HL-60 (cell line): ENCODE results near the gene MCUB.
"Not testable (repeated sequence)": the region's sequence is repeated elsewhere in the genome, so short reads cannot be mapped to it uniquely, and the experiment has no call there.

Experiments used
- DNase-seq, 2 experiments: peaks; one replicate each; pipeline ENCODE4 v3.0.0-alpha.2; 2010 to 2020; ENCODE audit warnings: low read depth in 1 of 2, low spot score in 1 of 2
- H3K27ac ChIP-seq: fragments of 250-450 bp; sonication (Bioruptor Pico); replicated peaks from 2 replicates; pipeline ENCODE4 v1.5.1; 2020; ENCODE audit warnings: mild to moderate bottlenecking, moderate library complexity
- H3K27me3 ChIP-seq: fragments of 250-450 bp; sonication (Bioruptor Pico); 2 replicates; pipeline ENCODE4 v1.5.1; 2021; ENCODE audit warnings: mild to moderate bottlenecking, moderate library complexity; ENCODE audit not compliant: insufficient read depth, poor library complexity, severe bottlenecking
- H3K4me3 ChIP-seq: replicated peaks from 2 replicates; pipeline ENCODE4 v1.5.1; 2011; ENCODE audit warnings: mild to moderate bottlenecking, control low read depth, low read length; ENCODE audit not compliant: insufficient read depth
- GABPA ChIP-seq: IDR thresholded peaks from 2 replicates; pipeline ENCODE4 v1.6.1; 2012; ENCODE audit warnings: low read depth
- POLR2AphosphoS5 ChIP-seq: IDR thresholded peaks from 2 replicates; pipeline ENCODE4 v1.6.1; 2012; ENCODE audit warnings: low read depth
- SPI1 ChIP-seq: IDR thresholded peaks from 2 replicates; pipeline ENCODE4 v1.6.1; 2012; ENCODE audit warnings: low read depth, mild to moderate bottlenecking, borderline replicate concordance
- TF ChIP-seq, protein P1 (sequence below): IDR thresholded peaks from 2 replicates; pipeline ENCODE4 v1.6.1; 2012; ENCODE audit warnings: low read depth; ENCODE audit not compliant: insufficient replicate concordance
- TF ChIP-seq, protein P2 (sequence below): IDR thresholded peaks from one replicate; pipeline ENCODE4 v1.5.1; 2011; ENCODE audit warnings: low read length, control low read depth, inconsistent platforms; ENCODE audit not compliant: insufficient read depth

MCUB gene

DNA sequence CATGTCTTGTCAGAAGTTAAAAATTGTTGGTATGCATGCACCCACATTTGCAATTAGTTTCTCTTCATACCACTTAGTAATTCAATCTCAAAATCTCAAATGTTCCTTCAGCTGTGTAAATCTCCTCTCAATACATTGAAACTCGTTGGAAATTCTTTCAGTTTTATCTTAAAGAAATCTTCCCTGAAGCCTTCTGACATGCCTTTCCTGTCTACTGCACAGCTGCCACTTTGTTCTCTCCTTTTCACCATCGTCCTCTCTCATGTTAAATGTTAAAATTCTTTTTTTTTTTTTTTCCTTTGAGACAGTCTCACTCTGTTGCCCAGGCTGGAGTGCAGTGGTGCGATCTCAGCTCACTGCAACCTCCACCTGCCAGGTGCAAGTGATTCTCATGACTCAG lies 30.9 kb downstream of the MCUB start:
- H3K27ac ChIP-seq, result no peak overlapping the region
- H3K4me3 ChIP-seq, result no peak overlapping the region
- TF ChIP-seq, protein P1, sequence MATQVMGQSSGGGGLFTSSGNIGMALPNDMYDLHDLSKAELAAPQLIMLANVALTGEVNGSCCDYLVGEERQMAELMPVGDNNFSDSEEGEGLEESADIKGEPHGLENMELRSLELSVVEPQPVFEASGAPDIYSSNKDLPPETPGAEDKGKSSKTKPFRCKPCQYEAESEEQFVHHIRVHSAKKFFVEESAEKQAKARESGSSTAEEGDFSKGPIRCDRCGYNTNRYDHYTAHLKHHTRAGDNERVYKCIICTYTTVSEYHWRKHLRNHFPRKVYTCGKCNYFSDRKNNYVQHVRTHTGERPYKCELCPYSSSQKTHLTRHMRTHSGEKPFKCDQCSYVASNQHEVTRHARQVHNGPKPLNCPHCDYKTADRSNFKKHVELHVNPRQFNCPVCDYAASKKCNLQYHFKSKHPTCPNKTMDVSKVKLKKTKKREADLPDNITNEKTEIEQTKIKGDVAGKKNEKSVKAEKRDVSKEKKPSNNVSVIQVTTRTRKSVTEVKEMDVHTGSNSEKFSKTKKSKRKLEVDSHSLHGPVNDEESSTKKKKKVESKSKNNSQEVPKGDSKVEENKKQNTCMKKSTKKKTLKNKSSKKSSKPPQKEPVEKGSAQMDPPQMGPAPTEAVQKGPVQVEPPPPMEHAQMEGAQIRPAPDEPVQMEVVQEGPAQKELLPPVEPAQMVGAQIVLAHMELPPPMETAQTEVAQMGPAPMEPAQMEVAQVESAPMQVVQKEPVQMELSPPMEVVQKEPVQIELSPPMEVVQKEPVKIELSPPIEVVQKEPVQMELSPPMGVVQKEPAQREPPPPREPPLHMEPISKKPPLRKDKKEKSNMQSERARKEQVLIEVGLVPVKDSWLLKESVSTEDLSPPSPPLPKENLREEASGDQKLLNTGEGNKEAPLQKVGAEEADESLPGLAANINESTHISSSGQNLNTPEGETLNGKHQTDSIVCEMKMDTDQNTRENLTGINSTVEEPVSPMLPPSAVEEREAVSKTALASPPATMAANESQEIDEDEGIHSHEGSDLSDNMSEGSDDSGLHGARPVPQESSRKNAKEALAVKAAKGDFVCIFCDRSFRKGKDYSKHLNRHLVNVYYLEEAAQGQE, result no peak
- TF ChIP-seq SPI1 (no peak), POLR2AphosphoS5 (no peak), GABPA (no peak)
- TF ChIP-seq, protein P2, sequence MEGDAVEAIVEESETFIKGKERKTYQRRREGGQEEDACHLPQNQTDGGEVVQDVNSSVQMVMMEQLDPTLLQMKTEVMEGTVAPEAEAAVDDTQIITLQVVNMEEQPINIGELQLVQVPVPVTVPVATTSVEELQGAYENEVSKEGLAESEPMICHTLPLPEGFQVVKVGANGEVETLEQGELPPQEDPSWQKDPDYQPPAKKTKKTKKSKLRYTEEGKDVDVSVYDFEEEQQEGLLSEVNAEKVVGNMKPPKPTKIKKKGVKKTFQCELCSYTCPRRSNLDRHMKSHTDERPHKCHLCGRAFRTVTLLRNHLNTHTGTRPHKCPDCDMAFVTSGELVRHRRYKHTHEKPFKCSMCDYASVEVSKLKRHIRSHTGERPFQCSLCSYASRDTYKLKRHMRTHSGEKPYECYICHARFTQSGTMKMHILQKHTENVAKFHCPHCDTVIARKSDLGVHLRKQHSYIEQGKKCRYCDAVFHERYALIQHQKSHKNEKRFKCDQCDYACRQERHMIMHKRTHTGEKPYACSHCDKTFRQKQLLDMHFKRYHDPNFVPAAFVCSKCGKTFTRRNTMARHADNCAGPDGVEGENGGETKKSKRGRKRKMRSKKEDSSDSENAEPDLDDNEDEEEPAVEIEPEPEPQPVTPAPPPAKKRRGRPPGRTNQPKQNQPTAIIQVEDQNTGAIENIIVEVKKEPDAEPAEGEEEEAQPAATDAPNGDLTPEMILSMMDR, result no peak
- no peak for DNase-seq
- H3K27me3 ChIP-seq, result no peaks in the 10 kb centered on the region

DNA sequence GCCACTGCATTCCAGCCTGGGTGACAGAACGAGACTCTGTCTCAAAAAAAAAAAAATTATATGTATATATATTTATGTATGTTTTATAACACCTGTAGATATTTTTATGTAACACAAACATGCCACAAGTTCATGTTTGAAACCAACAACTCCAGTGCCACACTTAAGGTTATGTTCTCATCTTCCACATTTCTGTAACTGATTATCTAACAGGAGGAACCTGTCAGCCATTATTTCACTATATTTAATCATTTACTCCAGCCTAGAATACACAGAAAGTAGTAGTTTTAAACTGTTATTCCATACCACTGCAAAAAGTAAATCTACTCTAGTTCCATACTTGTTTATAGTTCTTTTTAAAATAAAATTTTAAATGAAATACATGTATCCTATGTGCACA lies 32.3 kb downstream of the MCUB start:
- Histone ChIP-seq H3K4me3 (no peak overlapping the region), H3K27me3 (no peaks in the 10 kb centered on the region), H3K27ac (no peak overlapping the region)
- no peak for DNase-seq
- TF ChIP-seq GABPA (no peak), SPI1 (no peak), POLR2AphosphoS5 (no peak)
- TF ChIP-seq, protein P1, result no peak
- TF ChIP-seq, protein P2, result no peak

DNA sequence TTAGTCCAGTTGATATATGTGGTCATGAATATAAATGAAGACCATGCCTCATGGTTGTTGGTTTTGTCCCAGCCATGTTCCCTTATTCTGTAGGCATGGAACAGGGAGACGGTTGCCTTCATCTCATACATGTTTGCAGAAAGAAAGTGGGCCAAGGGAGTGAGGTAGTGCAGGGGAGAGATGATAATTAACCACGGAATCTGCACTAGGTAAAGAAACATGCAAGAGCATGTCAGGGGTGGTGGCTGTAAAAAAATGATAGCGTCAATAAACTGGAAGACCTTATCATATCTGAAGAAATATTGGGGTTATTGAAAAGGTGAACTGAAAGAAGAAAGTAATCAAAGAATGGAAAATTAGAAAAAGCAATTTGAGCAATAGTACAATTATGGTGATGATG lies 35.1 kb downstream of the MCUB start:
- H3K4me3 ChIP-seq, DNase-seq, H3K27me3 ChIP-seq, H3K27ac ChIP-seq: not testable (repeated sequence)

DNA sequence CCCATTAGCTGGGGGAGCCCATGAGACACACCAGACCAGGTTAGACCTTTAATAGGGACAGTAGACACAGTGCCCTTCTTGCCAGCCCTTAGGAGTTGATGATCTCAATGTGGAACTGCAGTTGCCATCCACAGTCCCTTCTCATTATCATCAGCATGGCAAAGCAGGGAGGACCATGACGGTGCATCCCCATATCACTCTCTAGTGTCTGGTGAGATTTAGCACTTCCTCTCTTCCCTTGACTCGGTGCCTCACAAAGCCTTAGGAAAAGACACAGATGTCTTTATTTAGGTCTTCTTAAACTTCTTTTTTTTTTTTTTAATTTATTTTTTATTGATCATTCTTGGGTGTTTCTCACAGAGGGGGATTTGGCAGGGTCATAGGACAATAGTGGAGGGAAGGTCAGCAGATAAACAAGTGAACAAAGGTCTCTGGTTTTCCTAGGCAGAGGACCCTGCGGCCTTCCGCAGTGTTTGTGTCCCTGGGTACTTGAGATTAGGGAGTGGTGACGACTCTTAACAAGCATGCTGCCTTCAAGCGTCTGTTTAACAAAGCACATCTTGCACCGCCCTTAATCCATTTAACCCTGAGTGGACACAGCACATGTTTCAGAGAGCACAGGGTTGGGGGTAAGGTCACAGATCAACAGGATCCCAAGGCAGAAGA lies 36.5 kb downstream of the MCUB start:
- not testable (repeated sequence) for H3K27me3 ChIP-seq, DNase-seq, H3K27ac ChIP-seq, H3K4me3 ChIP-seq

DNA sequence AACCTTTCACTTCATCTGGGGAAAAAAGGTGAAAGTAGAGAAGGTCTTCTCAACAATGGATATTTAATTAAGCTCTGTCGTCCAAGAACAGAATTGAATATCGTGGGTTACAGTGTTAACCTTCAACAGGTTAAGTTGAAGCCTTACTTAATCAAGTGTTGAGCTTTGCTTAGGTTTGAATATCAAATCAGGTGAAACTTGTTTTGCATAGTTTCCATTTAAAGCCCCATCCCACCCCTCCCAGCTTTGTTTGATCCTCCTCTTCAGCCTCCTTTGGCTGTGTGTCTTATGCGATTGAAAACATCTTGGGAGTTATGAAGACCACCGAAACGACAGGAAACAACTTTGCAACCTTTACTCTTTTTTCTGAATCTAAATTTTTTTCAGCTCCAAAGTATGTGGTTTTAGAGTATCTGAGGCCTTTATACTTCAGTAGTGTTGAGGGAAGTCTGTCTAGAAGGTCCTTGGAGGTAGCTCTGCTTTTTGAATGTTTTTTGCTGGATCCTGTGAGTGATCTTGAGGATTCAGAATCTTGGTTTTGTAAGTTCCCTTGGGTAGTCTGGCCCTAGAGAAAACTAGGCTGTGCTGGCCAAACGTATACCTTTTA lies 39.1 kb downstream of the MCUB start:
- Histone ChIP-seq H3K27me3 (no peaks in the 10 kb centered on the region), H3K27ac (no peak overlapping the region), H3K4me3 (no peak overlapping the region)
- TF ChIP-seq GABPA, result no peak
- TF ChIP-seq, protein P2, result no peak
- TF ChIP-seq, protein P1, result no peak
- TF ChIP-seq POLR2AphosphoS5, result no peak
- no peak for TF ChIP-seq SPI1
- no peak for DNase-seq
